Stimulated activated CD8-positive, alpha-beta memory T cell treated with anti-CD3 and anti-CD28 coated beads, Interleukin-2, amount 100 ng/mL, for 1 hour (primary cell): ENCODE data around the gene KBTBD3.

Experiments
- DNase-seq, 2 donors: peaks; one replicate each; pipeline ENCODE4 v3.0.0-alpha.2; 2020; ENCODE audit warnings: low read depth in 2 of 2

The KBTBD3 gene, protein sequence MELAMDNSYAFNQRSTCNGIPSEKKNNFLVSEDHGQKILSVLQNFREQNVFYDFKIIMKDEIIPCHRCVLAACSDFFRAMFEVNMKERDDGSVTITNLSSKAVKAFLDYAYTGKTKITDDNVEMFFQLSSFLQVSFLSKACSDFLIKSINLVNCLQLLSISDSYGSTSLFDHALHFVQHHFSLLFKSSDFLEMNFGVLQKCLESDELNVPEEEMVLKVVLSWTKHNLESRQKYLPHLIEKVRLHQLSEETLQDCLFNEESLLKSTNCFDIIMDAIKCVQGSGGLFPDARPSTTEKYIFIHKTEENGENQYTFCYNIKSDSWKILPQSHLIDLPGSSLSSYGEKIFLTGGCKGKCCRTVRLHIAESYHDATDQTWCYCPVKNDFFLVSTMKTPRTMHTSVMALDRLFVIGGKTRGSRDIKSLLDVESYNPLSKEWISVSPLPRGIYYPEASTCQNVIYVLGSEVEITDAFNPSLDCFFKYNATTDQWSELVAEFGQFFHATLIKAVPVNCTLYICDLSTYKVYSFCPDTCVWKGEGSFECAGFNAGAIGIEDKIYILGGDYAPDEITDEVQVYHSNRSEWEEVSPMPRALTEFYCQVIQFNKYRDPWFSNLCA

DNA sequence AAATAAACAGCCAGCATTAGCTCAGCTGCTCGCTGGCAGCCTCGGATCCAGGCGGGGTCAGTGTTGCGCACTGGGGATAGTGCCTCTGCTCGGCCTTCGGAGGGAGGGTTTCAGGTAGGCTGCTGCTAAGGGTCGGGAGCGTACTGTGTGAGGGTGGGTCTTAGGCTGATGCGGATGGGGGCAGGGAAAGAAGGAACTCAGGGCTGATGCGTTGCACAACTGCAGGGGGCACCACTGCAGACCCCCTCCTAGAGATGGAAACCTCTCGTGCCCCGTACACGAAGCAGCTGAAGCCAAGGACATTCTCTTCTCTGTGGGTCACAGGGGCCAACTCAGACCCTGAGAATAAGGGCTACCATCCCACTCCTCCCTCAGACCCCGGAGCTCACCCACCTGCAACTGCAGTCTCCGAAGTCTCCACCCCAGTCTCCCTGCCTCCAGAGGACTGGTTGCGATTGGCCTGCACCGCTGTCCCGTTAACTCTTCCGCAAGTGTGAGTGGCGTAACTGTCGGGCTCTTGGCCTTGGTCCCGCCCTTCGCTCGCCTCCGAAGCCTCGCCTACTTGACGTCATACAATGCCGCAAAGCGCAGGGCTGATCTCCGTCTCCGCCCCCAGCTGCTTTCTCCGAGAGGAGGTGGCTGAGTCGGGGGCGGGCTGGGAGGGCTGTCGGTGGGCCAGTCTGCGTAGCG is at the start of gene KBTBD3:
Gene KBTBD3 (minus strand): TSS at position 429 of the 690 bp plus-strand sequence. CDS start 18,250 bp downstream, outside the sequence.
- peak; percentile 96 for DNase-seq

GRCh38 chr11:106121570-106122320 is 44.6 kb upstream of the KBTBD3 start:
- no peak for DNase-seq

DNA sequence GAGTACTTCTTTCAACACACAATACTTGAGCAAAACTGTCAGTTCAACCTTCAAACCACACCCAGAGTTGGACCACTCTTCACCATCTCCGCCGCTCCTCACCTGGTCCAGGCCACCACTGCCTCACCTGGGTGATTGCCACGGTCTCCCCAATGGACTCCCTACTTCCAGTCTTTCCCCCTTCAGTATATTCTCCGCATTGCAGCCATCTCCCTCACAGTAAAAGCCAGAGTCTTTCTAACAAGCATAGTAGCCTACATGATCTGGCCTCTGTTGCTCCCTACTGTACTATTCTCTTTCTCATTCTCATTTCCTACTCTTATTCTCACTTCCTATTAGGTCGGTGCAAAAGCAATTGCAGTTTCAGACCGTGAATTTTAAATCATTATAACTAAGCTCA is 28.8 kb upstream of the KBTBD3 start:
- DNase-seq, result no peak

- DNase-seq, result no peak
Measured at GRCh38 chr11:106101819-106102218, 24.7 kb upstream of the KBTBD3 start.

DNA sequence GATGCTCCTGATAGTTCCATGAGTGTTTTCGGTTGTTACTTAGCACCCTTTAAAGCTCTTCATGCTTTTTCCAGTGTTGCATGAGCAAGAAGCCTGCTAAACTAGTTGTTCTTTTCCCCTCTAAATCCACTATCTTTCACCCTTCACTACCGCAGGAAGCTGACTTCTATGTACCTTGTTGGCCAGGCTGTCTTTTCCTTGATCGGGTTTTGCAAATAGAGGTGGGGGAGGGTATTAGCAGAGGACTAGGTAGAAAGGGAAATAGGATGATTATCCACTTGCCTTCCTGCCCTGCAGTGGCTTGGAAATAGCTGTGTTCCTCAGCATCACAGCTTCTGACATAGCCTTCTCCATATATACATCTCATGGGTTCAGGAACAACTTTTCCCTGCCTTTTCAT is 24.2 kb upstream of the KBTBD3 start:
- DNase-seq, result no peak

GRCh38 chr11:106098893-106099553 is 21.9 kb upstream of the KBTBD3 start:
- no peak for DNase-seq

GRCh38 chr11:106092446-106092845 is 15.3 kb upstream of the KBTBD3 start:
- no peak for DNase-seq

GRCh38 chr11:106091480-106092123 is 14.5 kb upstream of the KBTBD3 start:
- no peak for DNase-seq

DNA sequence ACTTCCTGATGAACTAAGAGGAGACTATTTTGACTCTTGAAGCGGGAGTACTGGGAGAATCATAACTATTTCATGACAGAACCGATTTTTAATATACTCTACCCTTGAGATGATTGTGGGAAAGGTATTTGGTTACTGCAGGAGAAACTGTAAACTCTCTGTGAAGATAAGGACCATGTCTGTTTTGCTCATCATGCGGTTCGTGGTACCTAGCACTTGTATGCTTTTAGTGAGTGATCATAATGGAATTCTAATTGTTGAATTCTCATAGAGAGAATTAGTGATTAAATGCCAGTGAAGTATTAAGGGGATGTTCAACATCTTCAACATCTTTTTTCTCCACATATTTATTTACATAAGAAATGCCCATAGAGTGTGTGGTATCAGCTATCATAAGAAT is 11.7 kb upstream of the KBTBD3 start:
- no peak for DNase-seq

DNA sequence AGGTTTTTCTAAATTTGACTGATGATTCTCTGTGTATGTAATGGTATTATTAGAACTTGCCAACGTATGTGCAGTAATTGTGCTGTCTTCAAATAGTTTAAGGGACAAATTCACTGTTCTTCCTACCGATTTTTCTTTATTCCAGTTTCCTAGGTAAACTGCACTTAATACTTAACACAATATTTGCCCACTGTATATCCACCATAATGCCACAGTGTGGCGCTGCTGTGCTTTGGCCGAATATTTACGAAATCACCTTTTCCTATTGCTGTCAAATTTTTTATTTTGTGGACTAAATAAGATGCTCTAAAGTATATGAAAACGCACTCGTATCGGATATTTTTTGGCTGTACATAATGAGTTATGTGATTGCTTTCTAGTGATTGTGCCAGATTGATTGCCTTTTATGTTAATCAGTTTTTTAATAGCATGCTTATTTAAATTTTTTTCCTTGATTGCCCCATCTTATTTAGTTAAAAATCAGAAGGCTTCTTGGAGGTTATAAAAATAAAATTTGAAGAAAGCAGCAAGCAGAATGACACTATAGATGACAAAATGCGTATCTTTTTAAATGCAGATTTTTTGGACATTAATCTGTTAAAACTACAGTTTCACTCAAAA is 10.8 kb upstream of the KBTBD3 start:
- peak in 1 of 2 donors; percentile 7 for DNase-seq

DNA sequence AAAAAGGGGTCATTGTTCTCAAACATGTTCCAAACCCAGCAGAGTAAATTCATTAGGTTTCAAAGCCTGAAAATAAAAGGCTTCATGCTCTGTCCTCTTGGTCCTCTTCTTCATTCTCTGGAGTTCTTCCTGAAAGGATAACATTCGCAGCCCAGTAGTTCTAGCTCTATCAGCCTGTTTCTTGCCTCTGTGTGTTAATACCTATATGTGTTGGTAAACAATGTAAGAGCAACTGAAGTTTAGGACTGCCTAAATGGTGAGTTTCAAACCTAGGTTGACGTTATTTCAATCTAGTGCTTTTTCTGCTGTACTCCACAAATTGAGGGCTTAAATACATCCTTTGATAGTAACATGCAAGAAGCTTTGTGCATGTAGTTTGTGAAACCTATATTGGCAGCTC is 9.7 kb upstream of the KBTBD3 start:
- no peak for DNase-seq

GRCh38 chr11:106086135-106086534 is 9.0 kb upstream of the KBTBD3 start:
- DNase-seq, result no peak

GRCh38 chr11:106082096-106082495 is 4.9 kb upstream of the KBTBD3 start:
- no peak for DNase-seq

DNA sequence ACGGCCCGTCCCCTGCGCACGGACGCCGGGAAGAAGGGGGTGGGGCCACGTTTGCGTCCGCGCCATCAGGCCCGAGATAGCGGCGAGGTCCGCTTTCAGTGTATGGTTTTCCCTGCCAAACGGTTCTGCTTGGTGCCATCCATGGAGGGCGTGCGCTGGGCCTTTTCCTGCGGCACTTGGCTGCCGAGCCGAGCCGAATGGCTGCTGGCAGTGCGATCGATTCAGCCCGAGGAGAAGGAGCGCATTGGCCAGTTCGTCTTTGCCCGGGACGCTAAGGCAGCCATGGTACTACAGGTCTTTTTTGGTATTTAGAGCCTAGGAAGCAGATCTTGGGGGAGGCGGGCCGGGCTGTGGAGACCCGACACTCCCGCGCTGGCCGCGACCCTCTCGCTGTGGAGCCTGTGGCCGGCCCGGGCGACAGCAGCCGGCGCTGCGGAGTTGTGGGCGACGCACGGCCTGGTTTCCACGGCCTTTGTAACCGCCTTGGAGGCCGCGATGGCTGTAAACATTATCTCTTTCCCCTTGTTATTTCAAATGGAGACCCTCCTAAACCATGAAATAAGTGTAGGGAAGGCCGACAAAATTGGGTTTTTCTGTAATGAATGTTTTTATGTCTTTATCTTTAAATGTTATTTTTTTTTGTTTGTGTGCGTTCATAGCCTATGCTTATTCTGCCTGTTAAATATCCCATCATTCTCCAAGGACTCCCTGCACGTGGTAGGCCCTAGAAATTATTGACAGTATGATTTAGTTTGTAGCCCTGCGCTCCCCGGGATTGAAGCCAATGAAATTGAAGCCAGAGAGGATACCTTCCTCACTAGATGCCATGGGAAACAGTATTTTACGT is 685 bp upstream of the KBTBD3 start, which contains the start of gene AASDHPPT:
Gene AASDHPPT (plus strand): TSS at position 54 of the 847 bp plus-strand sequence. CDS start 49 bp downstream, at position 103.
- DNase-seq, result peak in 1 of 2 donors; percentile 9

DNA sequence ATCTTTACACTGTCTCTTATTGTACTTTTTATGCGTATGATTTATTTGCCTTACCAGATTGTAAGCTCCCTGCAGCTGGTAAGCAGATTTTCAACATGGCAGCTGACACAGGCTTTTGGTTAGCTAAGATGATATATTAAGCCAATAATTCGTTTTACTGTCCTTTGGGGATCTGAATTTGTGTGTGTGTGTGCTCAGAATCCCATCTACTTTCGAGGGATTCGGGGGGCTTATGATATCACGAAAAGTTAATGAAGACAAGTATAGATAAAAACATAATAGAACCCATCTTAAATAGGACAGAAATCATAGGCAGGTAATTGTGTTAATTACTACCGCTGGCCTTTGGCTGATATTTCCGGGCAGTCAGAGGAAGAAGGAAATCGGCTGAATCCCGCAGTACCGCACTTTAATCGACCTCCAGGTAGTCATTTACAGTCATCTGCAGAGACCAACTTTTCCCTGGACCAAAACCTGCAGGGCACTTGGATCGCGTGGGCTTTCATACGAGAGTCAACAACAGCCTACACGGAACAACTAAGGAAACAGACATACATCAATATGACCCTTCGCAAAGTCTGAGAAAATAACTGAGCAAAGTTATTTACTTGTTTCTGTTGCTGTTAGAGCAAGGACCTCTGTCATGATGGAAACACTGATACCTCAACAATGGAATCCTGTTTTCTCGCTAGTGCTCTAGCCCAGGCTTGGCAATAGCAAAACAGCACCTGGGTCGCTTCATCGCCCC is 802 bp downstream of the KBTBD3 start:
- DNase-seq, result no peak

DNA sequence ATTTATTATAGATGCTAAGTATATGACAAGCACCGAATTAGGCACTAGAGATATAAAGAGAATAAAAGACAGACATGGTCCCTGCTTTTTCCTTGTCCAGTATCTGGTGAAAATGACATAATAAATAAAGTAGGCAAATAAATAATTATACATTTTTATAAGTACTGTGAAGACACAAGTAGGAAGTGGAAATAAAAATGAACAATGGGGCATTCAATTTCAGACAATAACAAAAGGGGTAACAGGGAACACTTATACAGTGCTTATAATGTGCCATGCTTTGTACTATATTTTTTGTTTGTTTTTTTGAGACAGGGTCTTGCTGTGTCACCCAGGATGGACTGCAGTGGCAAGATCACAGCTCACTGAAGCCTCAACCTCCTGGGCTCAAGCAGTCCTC is 4.3 kb downstream of the KBTBD3 start:
- no peak for DNase-seq

DNA sequence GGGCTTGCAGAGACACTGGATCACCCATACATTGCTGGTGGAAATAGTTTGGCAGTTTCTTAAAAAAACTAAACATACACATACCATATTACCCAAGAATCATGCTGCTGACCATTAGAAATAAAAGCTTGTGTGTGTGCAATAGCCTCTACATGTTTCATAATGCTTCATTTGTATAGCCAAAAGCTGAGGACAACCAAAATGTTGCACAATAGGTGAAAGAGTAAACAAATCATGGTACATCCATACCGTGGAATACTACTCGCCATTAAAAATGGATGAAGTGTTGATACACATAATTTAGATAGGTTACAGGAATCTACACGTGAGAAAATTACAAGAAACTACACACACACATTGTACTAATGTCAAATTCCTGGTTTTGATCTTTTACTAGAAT is 6.5 kb downstream of the KBTBD3 start:
- DNase-seq, result no peak

DNA sequence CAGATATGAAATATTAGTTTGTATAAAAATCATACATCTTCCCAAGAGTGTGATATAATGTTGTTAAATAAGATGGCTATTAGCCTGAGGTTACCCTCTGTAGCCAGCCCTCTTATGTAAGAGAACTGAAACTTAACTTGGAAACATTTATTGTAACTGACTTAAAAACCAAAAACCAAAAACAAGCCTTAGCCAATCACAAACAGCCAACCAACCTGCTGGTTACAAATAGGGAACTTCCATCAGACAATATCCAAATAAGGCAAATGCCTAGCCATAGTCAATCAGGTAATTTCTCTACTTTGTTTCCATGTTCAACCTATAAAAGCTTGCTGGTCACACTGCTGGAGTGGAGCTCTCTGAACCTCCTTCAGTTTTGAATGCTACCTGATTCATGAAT is 14.1 kb downstream of the KBTBD3 start:
- DNase-seq, result no peak
